Choroid plexus epithelial cell (primary cell): ENCODE results near the gene PMEPA1.

Source experiments
- DNase-seq: peaks from one replicate; pipeline ENCODE4 v3.0.0-alpha.2; 2010; ENCODE audit warnings: low read depth
- H3K4me3 ChIP-seq: 2 replicates; pipeline ENCODE4 v1.5.1; 2011; ENCODE audit warnings: low read depth, mild to moderate bottlenecking, control low read depth, low read length, moderate library complexity
- CTCF ChIP-seq: conservative IDR thresholded peaks from 2 replicates; pipeline ENCODE4 v1.5.1; 2011; ENCODE audit warnings: low read depth, mild to moderate bottlenecking, control low read depth, inconsistent platforms, low read length, moderate library complexity

The PMEPA1 gene

DNA sequence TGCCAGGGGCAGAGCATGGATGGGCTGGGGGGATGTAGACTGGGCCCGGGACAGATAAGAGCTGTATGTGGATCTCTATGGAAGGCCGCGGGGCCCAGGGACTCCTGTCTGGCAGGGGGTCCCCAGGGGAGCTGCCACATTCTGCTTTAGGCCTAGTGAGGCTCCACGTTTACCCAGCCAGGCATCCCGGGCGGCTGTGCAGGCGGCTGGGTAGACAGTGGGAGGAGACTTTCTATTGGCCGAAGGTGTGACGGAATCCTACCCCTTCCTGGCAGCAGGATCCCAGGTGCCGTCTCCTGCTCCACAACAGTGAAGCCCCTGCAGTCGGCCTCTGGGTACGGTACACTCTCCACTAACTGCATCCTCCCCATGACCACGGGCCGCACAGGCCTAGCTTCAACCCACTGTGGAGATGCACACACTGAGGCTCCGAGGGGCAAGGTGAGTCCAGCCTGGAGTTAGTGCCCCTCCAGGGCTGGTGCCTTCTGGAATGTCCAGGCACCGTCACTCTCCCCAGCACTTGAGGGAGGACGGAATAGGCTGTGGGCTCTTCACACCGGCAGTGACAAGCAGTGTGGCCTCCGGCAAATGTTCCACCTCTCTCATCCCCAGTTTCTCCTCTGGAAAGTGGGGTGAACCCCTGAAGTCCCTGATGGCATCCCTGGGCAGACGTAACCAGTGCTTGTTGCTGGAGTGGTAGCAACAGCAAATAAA is 52.8 kb downstream of the PMEPA1 start:
- no peak for TF ChIP-seq CTCF
- DNase-seq, result no peak
- no peak overlapping the region for H3K4me3 ChIP-seq

DNA sequence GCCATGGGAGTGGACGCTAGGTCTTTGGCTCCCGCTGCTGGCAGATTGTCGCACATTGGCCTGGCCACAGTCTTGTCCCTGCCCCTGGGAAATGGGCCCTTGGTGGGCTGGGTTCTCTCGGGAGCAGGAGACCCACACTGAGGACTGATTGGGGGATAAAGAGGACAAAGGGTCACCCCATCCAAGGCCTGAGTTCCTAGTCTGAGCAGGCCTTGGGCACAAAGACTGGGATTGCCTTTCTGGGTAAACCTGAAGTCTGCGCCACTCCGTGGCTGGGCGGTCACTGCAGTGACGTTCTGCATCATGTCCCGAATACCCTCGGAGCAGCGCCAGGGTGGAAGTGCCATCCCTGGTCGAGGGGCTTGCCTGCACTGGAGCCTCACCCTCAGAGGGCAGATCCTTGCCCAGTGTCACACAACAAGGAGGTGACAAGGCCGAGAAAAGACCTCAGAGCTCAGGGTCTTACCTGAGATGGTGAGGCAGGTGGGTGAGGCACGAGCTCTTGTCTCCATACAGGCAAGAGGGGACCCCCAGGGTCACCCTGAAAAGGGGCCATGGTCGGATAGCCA is 53.5 kb downstream of the PMEPA1 start:
- H3K4me3 ChIP-seq, result no peak overlapping the region
- no peak for TF ChIP-seq CTCF
- DNase-seq, result no peak

DNA sequence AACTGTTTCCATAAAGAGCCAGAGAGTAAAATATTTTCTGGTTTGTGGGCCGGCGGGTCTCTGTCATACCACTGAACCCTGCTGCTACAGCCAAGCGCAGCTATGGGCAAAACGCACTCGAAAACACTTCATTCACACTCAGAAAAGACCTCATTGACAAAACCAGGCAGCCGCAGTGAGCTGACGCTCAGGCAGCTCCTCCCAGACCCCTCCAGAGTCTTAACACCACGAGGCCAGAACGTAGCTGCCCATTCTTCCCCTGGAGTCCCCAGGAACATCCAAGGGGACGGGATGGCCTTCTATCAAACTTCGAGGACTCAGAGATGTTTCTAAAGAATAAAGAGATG is 54.0 kb downstream of the PMEPA1 start:
- no peak overlapping the region for H3K4me3 ChIP-seq
- TF ChIP-seq CTCF, result no peak
- no peak for DNase-seq

- no peak overlapping the region for H3K4me3 ChIP-seq
- no peak for DNase-seq
- TF ChIP-seq CTCF, result no peak
These were observed 54.6 kb downstream of the PMEPA1 start for GRCh38 chr20:57654998-57655808.

GRCh38 chr20:57654363-57654997 is 55.3 kb downstream of the PMEPA1 start:
- H3K4me3 ChIP-seq, result no peak overlapping the region
- TF ChIP-seq CTCF, result peak; percentile 96
- peak; percentile 76 for DNase-seq

- no peak for TF ChIP-seq CTCF
- DNase-seq, result no peak
- no peak overlapping the region for H3K4me3 ChIP-seq
These were observed 55.9 kb downstream of the PMEPA1 start for GRCh38 chr20:57653910-57654309.
